Coronary artery (tissue), 2 donors: Measurements from ENCODE around the gene GPR146.

Experiments
- DNase-seq: peaks from one replicate; pipeline ENCODE4 v3.0.0-alpha.2; 2017; ENCODE audit warnings: low spot score
- H3K27ac ChIP-seq, 2 donors: fragments of 200-600 bp; sonication (generic); one replicate each; pipeline ENCODE4 v1.5.1; 2016 to 2019
- H3K4me3 ChIP-seq: fragments of 200-600 bp; sonication (generic); 2 replicates; pipeline ENCODE4 v1.5.1; 2016; ENCODE audit warnings: mild to moderate bottlenecking, moderate library complexity
- CTCF ChIP-seq: fragments of 200-600 bp; sonication (generic); IDR thresholded peaks from one replicate; pipeline ENCODE4 v1.5.1; 2019; ENCODE audit warnings: antibody characterized with exemption

The GPR146 gene

GRCh38 chr7:1087952-1088920, 43.9 kb downstream of the GPR146 start, which contains the start of gene GPER1:
TSS of gene GPER1 (plus strand) at chr7:1088113. CDS start at chr7:1091729, 3,616 bp downstream.
- no peak for TF ChIP-seq CTCF
- Histone ChIP-seq H3K27ac (peak within 1 kb of the TSS; percentile 66 to 82), H3K4me3 (peak within 1 kb of the TSS; percentile 68)
- DNase-seq = peak; percentile 84

- DNase-seq = no peak
- no peak for TF ChIP-seq CTCF
- Histone ChIP-seq H3K4me3 (no peak overlapping the region), H3K27ac (no peak overlapping the region)
Observed at GRCh38 chr7:1090236-1090635, 45.9 kb downstream of the GPR146 start.

- Histone ChIP-seq H3K27ac (no peak overlapping the region), H3K4me3 (no peak overlapping the region)
- no peak for DNase-seq
- TF ChIP-seq CTCF = no peak
Observed at GRCh38 chr7:1090686-1091643, 46.6 kb downstream of the GPR146 start.

- H3K27ac ChIP-seq = no peak overlapping the region
Observed at GRCh38 chr7:1091644-1092027, 47.3 kb downstream of the GPR146 start.

GRCh38 chr7:1092161-1092632, 47.9 kb downstream of the GPR146 start:
- no peak overlapping the region for H3K27ac ChIP-seq
- TF ChIP-seq CTCF = no peak
- DNase-seq = no peak
- no peak overlapping the region for H3K4me3 ChIP-seq

More at GRCh38 chr7:1091644-1092027, 47.3 kb downstream of the GPR146 start:
- no peak overlapping the region for H3K4me3 ChIP-seq
- no peak for TF ChIP-seq CTCF
- no peak for DNase-seq

- no peak for TF ChIP-seq CTCF
- no peak overlapping the region for H3K4me3 ChIP-seq
- no peak overlapping the region for H3K27ac ChIP-seq
- no peak for DNase-seq
Observed at GRCh38 chr7:1092806-1093501, 48.6 kb downstream of the GPR146 start.
